H9 (cell line): ENCODE results near the gene SLPI. TPM values are rescaled to one million over a fixed set of nuclear protein-coding genes. Genes with fewer than 3 reads are reported as not detected.

Experiments
- DNase-seq: peaks from one replicate; pipeline ENCODE4 v3.0.0-alpha.2; 2017
- H2AFZ ChIP-seq: one replicate; pipeline ENCODE4 v1.6.1; 2013; ENCODE audit warnings: mild to moderate bottlenecking, low read length, control low read depth, moderate library complexity
- H2AK5ac ChIP-seq: 2 replicates; pipeline ENCODE4 v1.6.1; 2013; ENCODE audit warnings: low read length, control low read depth, mixed read lengths; ENCODE audit not compliant: insufficient read length
- H2BK120ac ChIP-seq: one replicate; pipeline ENCODE4 v1.6.1; 2013; ENCODE audit warnings: low read depth, mild to moderate bottlenecking, low read length, control low read depth, inconsistent platforms; ENCODE audit not compliant: poor library complexity, severe bottlenecking
- H2BK12ac ChIP-seq: 2 replicates; pipeline ENCODE4 v1.6.1; 2013; ENCODE audit warnings: low read length, control low read depth, mixed read lengths, low read depth; ENCODE audit not compliant: insufficient read length
- H2BK15ac ChIP-seq: 2 replicates; pipeline ENCODE4 v1.6.1; 2013; ENCODE audit warnings: low read depth, low read length, control low read depth
- H2BK20ac ChIP-seq: one replicate; pipeline ENCODE4 v1.6.1; 2013; ENCODE audit warnings: low read depth, mild to moderate bottlenecking, low read length, control low read depth, inconsistent platforms; ENCODE audit not compliant: poor library complexity, severe bottlenecking
- H2BK5ac ChIP-seq: 2 replicates; pipeline ENCODE4 v1.6.1; 2013; ENCODE audit warnings: low read length, control low read depth, mixed read lengths; ENCODE audit not compliant: insufficient read length
- H3K14ac ChIP-seq: 2 replicates; pipeline ENCODE4 v1.6.1; 2013; ENCODE audit warnings: low read length, control low read depth; ENCODE audit not compliant: insufficient read depth
- H3K18ac ChIP-seq: 2 replicates; pipeline ENCODE4 v1.6.1; 2013; ENCODE audit warnings: low read depth, mild to moderate bottlenecking, mixed read lengths, low read length, control low read depth; ENCODE audit not compliant: insufficient read length
- H3K23ac ChIP-seq: 2 replicates; pipeline ENCODE4 v1.6.1; 2013; ENCODE audit warnings: low read length, control low read depth, mixed read lengths, low read depth; ENCODE audit not compliant: insufficient read length
- H3K23me2 ChIP-seq: 2 replicates; pipeline ENCODE4 v1.6.1; 2013; ENCODE audit warnings: low read depth, mild to moderate bottlenecking, mixed read lengths, low read length, control low read depth; ENCODE audit not compliant: insufficient read length, poor library complexity, severe bottlenecking
- H3K27ac ChIP-seq: 2 replicates; pipeline ENCODE4 v1.5.1; 2013; ENCODE audit warnings: low read length, control low read depth, mixed read lengths, low read depth; ENCODE audit not compliant: insufficient read length
- H3K27me3 ChIP-seq: 2 replicates; pipeline ENCODE4 v1.6.1; 2013; ENCODE audit warnings: low read length, control low read depth, inconsistent platforms; ENCODE audit not compliant: insufficient read depth
- H3K4ac ChIP-seq: 2 replicates; pipeline ENCODE4 v1.6.1; 2013; ENCODE audit warnings: low read depth, mild to moderate bottlenecking, control low read depth, inconsistent platforms, low read length, moderate library complexity
- H3K4me1 ChIP-seq: 2 replicates; pipeline ENCODE4 v1.6.1; 2013; ENCODE audit warnings: low read length, control low read depth, inconsistent platforms; ENCODE audit not compliant: insufficient read depth
- H3K4me2 ChIP-seq: 2 replicates; pipeline ENCODE4 v1.6.1; 2013; ENCODE audit warnings: low read length, control low read depth, mixed read lengths; ENCODE audit not compliant: insufficient read length, insufficient read depth
- H3K56ac ChIP-seq: 2 replicates; pipeline ENCODE4 v1.6.1; 2013; ENCODE audit warnings: low read depth, mild to moderate bottlenecking, mixed read lengths, low read length, control low read depth; ENCODE audit not compliant: insufficient read length
- H3K79me1 ChIP-seq: 2 replicates; pipeline ENCODE4 v1.6.1; 2013; ENCODE audit warnings: low read depth, mild to moderate bottlenecking, moderate library complexity, low read length, control low read depth, inconsistent platforms; ENCODE audit not compliant: insufficient read depth, poor library complexity, severe bottlenecking
- H3K79me2 ChIP-seq: 2 replicates; pipeline ENCODE4 v1.6.1; 2013; ENCODE audit warnings: low read length, control low read depth, inconsistent platforms; ENCODE audit not compliant: insufficient read depth
- H3K9ac ChIP-seq: 2 replicates; pipeline ENCODE4 v1.6.1; 2013; ENCODE audit warnings: low read length, control low read depth, mixed read lengths; ENCODE audit not compliant: insufficient read length; ENCODE audit errors: extremely low read depth
- H3K9me3 ChIP-seq: one replicate; pipeline ENCODE4 v1.6.1; 2013; ENCODE audit warnings: low read depth, low read length, inconsistent platforms; ENCODE audit not compliant: control insufficient read depth
- H3T11ph ChIP-seq: one replicate; pipeline ENCODE4 v1.6.1; 2013; ENCODE audit warnings: mild to moderate bottlenecking, low read length, control low read depth, inconsistent platforms
- H4K20me1 ChIP-seq: one replicate; pipeline ENCODE4 v1.6.1; 2013; ENCODE audit not compliant: control insufficient read depth, insufficient read length, insufficient read depth
- H4K5ac ChIP-seq: 2 replicates; pipeline ENCODE4 v1.6.1; 2013; ENCODE audit warnings: low read depth, mild to moderate bottlenecking, mixed read lengths, low read length, control low read depth; ENCODE audit not compliant: insufficient read length
- H4K8ac ChIP-seq: replicated peaks from 2 replicates; pipeline ENCODE4 v1.6.1; 2013; ENCODE audit warnings: low read length, control low read depth, mixed read lengths, low read depth; ENCODE audit not compliant: insufficient read length
- H4K91ac ChIP-seq: 2 replicates; pipeline ENCODE4 v1.6.1; 2013; ENCODE audit warnings: low read depth, mild to moderate bottlenecking, moderate library complexity, mixed read lengths, low read length, control low read depth; ENCODE audit not compliant: insufficient read length
- H3K27ac Mint-ChIP-seq, 3 experiments: 2 replicates in 2 of 3; 3 replicates in 1 of 3; pipeline ENCODE4 v1.8.0; 2020 to 2021; ENCODE audit warnings: mixed read lengths in 3 of 3, mild to moderate bottlenecking in 1 of 3, moderate library complexity in 1 of 3
- H3K27me3 Mint-ChIP-seq: 2 replicates; pipeline ENCODE4 v1.8.0; 2021; ENCODE audit warnings: low read depth, mild to moderate bottlenecking, moderate library complexity, mixed read lengths
- H3K36me3 Mint-ChIP-seq, 3 experiments: 2 replicates in 2 of 3; 3 replicates in 1 of 3; pipeline ENCODE4 v1.8.0; 2020 to 2021; ENCODE audit warnings: low read depth in 3 of 3, mixed read lengths in 3 of 3; ENCODE audit not compliant: insufficient read depth in 1 of 3
- H3K4me1 Mint-ChIP-seq, 2 experiments: 2 replicates each; pipeline ENCODE4 v1.8.0; 2020; ENCODE audit warnings: mixed read lengths in 2 of 2
- H3K4me3 Mint-ChIP-seq, 2 experiments: 2 replicates in 1 of 2; 3 replicates in 1 of 2; pipeline ENCODE4 v1.8.0; 2020 to 2021; ENCODE audit warnings: mild to moderate bottlenecking in 2 of 2, mixed read lengths in 2 of 2, moderate library complexity in 1 of 2
- H3K9me3 Mint-ChIP-seq, 2 experiments: 2 replicates in 1 of 2; 3 replicates in 1 of 2; pipeline ENCODE4 v1.8.0; 2020; ENCODE audit warnings: mild to moderate bottlenecking in 2 of 2, mixed read lengths in 2 of 2, moderate library complexity in 1 of 2
- WGBS: extraction: QIAGEN DNeasy Blood & Tissue Kit; methylation state at CpG from one replicate; pipeline ENCODE4 v1.1.7; 2013; ENCODE audit warnings: missing lambda C conversion rate, low lambda C conversion rate, mixed read lengths; ENCODE audit not compliant: insufficient read length; ENCODE audit errors: extremely low coverage; 5-methylcytosine and 5-hydroxymethylcytosine counted together
- total RNA-seq: library from RNA; stranded (reverse); gene quantifications from 2 replicates; pipeline ENCODE4 v1.2.1, GENCODE V29; 2021
- TF ChIP-seq, protein P1 (sequence below): fragments of 200-600 bp; sonication (generic); conservative IDR thresholded peaks from 3 replicates; pipeline ENCODE4 v1.8.0; 2021; ENCODE audit warnings: antibody characterized with exemption, mild to moderate bottlenecking

The SLPI gene
- total RNA-seq, 1 experiment from 2014 or later, result not detected

DNA sequence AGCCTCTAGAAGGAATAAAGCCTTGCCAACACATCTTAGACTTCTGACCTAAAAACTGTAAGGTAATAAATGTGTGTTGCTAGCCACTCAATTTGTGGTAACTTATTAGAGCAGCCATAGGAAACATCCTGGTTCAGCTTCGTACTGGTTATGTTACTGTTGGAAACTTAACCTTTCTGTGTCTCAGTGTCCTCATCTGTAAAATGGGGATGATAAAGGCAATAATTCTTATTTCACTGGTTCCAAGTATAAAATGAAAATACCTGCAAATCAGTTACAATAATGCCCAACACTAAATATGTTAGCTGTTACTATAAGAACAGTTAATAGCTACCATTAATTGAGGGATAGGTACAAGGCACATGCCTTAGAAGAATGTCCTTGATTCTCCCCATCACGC, 38.0 kb upstream of the SLPI start:
- Mint-ChIP-seq H3K36me3 (peaks cover 5 to 15% (median 9%) of the 10 kb centered on the region in 3 experiments; a peak in 6 of 7 replicates), H3K27ac (no peak overlapping the region), H3K4me1 (peaks cover 8 to 13% of the 10 kb centered on the region in 2 experiments), H3K4me3 (no peak overlapping the region; a peak in 2 of 5 replicates), H3K27me3 (peaks cover 60% of the 10 kb centered on the region), H3K9me3 (peaks cover 20 to 21% of the 10 kb centered on the region in 2 experiments)
- Histone ChIP-seq H2AK5ac (no peak overlapping the region), H3K4me1 (peaks cover 2% of the 10 kb centered on the region; the same call in 1 of the 2 replicates), H3K23ac (no peak overlapping the region), H4K91ac (no peak overlapping the region), H4K5ac (no peak overlapping the region), H3T11ph (no peak overlapping the region), H3K9me3 (no peaks in the 10 kb centered on the region), H3K27me3 (peaks cover 5% of the 10 kb centered on the region; the same call in 1 of the 2 replicates), H3K23me2 (peaks cover 7% of the 10 kb centered on the region), H3K56ac (no peak overlapping the region), H3K27ac (no peak overlapping the region), H4K20me1 (no peaks in the 10 kb centered on the region), H3K79me1 (no peaks in the 10 kb centered on the region), H3K4me2 (peak overlapping the region; percentile 64), H2AFZ (no peak overlapping the region), H2BK15ac (no peak overlapping the region), H2BK12ac (no peak overlapping the region), H3K9ac (no peak overlapping the region), H3K79me2 (no peaks in the 10 kb centered on the region), H3K4ac (no peak overlapping the region), H2BK120ac (no peak overlapping the region), H4K8ac (no peak overlapping the region), H3K14ac (no peak overlapping the region), H2BK20ac (no peak overlapping the region), H2BK5ac (no peak overlapping the region), H3K18ac (no peak overlapping the region)
- TF ChIP-seq, protein P1, sequence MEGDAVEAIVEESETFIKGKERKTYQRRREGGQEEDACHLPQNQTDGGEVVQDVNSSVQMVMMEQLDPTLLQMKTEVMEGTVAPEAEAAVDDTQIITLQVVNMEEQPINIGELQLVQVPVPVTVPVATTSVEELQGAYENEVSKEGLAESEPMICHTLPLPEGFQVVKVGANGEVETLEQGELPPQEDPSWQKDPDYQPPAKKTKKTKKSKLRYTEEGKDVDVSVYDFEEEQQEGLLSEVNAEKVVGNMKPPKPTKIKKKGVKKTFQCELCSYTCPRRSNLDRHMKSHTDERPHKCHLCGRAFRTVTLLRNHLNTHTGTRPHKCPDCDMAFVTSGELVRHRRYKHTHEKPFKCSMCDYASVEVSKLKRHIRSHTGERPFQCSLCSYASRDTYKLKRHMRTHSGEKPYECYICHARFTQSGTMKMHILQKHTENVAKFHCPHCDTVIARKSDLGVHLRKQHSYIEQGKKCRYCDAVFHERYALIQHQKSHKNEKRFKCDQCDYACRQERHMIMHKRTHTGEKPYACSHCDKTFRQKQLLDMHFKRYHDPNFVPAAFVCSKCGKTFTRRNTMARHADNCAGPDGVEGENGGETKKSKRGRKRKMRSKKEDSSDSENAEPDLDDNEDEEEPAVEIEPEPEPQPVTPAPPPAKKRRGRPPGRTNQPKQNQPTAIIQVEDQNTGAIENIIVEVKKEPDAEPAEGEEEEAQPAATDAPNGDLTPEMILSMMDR, result no peak
- WGBS, result no CpG with 5 or more reads among the region's 2 CpGs
- no peak for DNase-seq
